ENCODE results near the gene C22orf15. TPM values are rescaled to one million over a fixed set of nuclear protein-coding genes. Genes with fewer than 3 reads are reported as not detected.

C22orf15 gene
- total RNA-seq, 3 donors from 2014 or later, result 0.44 TPM; not detected in 2

GRCh38 chr22:23752090-23752691 lies 10.6 kb upstream of the C22orf15 start:
- no peaks in the 10 kb centered on the region for H3K9me3 ChIP-seq
- intact Hi-C loops (cut with DNase I, micrococcal nuclease), result no loop called here
- H3K36me3 ChIP-seq (ENCODE audit: low read depth), result no peaks in the 10 kb centered on the region
- H3K4me1 ChIP-seq (ENCODE audit: low read depth), result peaks cover 11% of the 10 kb centered on the region
- TF ChIP-seq CTCF (IDR thresholded peaks at IDR 0.05), result no peak
- ATAC-seq (peak; percentile 4), DNase-seq (peak in 1 of 3 donors; percentile 73)
- no peak overlapping the region for H3K4me3 ChIP-seq

- no peak for ATAC-seq
- peaks cover 11% of the 10 kb centered on the region for H3K4me1 ChIP-seq (ENCODE audit: low read depth)
- no peak for DNase-seq
- H3K4me3 ChIP-seq, result no peak overlapping the region
- no peaks in the 10 kb centered on the region for H3K9me3 ChIP-seq
- no peaks in the 10 kb centered on the region for H3K36me3 ChIP-seq (ENCODE audit: low read depth)
- intact Hi-C loops (cut with DNase I, micrococcal nuclease), result no loop called here
- no peak for TF ChIP-seq CTCF (IDR thresholded peaks at IDR 0.05)
Observed at GRCh38 chr22:23752750-23753149, 10.0 kb upstream of the C22orf15 start.

- no peaks in the 10 kb centered on the region for H3K36me3 ChIP-seq (ENCODE audit: low read depth)
- ATAC-seq (no peak), DNase-seq (no peak)
- intact Hi-C loops (cut with DNase I, micrococcal nuclease), result no loop called here
- no peak for TF ChIP-seq CTCF (IDR thresholded peaks at IDR 0.05)
- no peaks in the 10 kb centered on the region for H3K9me3 ChIP-seq
- H3K4me1 ChIP-seq (ENCODE audit: low read depth), result peaks cover 11% of the 10 kb centered on the region
- H3K4me3 ChIP-seq, result no peak overlapping the region
Observed at GRCh38 chr22:23753385-23753784, 9.4 kb upstream of the C22orf15 start.

GRCh38 chr22:23754220-23754919 lies 8.4 kb upstream of the C22orf15 start, which contains the start of gene VPREB3:
Gene VPREB3 (minus strand): TSS chr22:23754425. CDS start chr22:23754363, 62 bp downstream.
- TF ChIP-seq CTCF (IDR thresholded peaks at IDR 0.05), result no peak
- no peaks in the 10 kb centered on the region for H3K36me3 ChIP-seq (ENCODE audit: low read depth)
- DNase-seq, result no peak
- peaks cover 11% of the 10 kb centered on the region for H3K4me1 ChIP-seq (ENCODE audit: low read depth)
- no peak for ATAC-seq
- H3K4me3 ChIP-seq, result no peak within 1 kb of the TSS
- no peaks in the 10 kb centered on the region for H3K9me3 ChIP-seq
- intact Hi-C loops (cut with DNase I, micrococcal nuclease), result no loop called here

- intact Hi-C loops (cut with DNase I, micrococcal nuclease), result no loop called here
- Histone ChIP-seq H3K36me3 (ENCODE audit: low read depth) (no peaks in the 10 kb centered on the region), H3K4me3 (no peak overlapping the region), H3K9me3 (no peaks in the 10 kb centered on the region), H3K4me1 (ENCODE audit: low read depth) (peaks cover 6% of the 10 kb centered on the region)
- no peak for TF ChIP-seq CTCF (IDR thresholded peaks at IDR 0.05)
- DNase-seq (no peak), ATAC-seq (no peak)
Observed at GRCh38 chr22:23754980-23755636, 7.7 kb upstream of the C22orf15 start.

Data from mucosa of descending colon (tissue), 3 donors.